H1 (cell line): Measurements from ENCODE around the gene CKM. TPM values are rescaled to one million over a fixed set of nuclear protein-coding genes. Genes with fewer than 3 reads are reported as not detected.

Experiments used
- CTCF ChIA-PET: fragments of 300-600 bp; sonication (Branson Sonifier 250); formaldehyde crosslinking; loops from one replicate; lab custom pipeline; 2021; ENCODE audit not compliant: partially characterized antibody; lab: Charles Lee
- POLR2A ChIA-PET: fragments of 300-600 bp; sonication (Branson Sonifier 250); formaldehyde crosslinking; loops from one replicate; lab custom pipeline; 2021; ENCODE audit warnings: inconsistent platforms; ENCODE audit not compliant: partially characterized antibody; lab: Charles Lee
- DNase-seq, 2 experiments: peaks; one replicate each; pipeline versions ENCODE4 v3.0.0 to v3.0.0-alpha.2; 2010 to 2022; ENCODE audit warnings: low spot score in 2 of 2, low read depth in 1 of 2, mixed read lengths in 1 of 2
- FAIRE-seq: peaks from 2 replicates; lab custom pipeline; 2011; peaks lifted over from hg19 to GRCh38; lab: Jason Lieb, UNC
- H2AFZ ChIP-seq: 2 replicates; pipeline ENCODE4 v1.8.1; 2012; ENCODE audit warnings: low read length, inconsistent platforms
- H2AK5ac ChIP-seq: 2 replicates; pipeline ENCODE4 v1.6.1; 2013; ENCODE audit warnings: low read depth, low read length
- H2BK120ac ChIP-seq: replicated peaks from 2 replicates; pipeline ENCODE3; 2013; ENCODE audit warnings: low read depth, low read length, inconsistent platforms
- H2BK12ac ChIP-seq: 2 replicates; pipeline ENCODE4 v1.6.1; 2013; ENCODE audit warnings: low read depth, low read length
- H2BK15ac ChIP-seq: 2 replicates; pipeline ENCODE4 v1.6.1; 2013; ENCODE audit warnings: low read length
- H2BK20ac ChIP-seq: 2 replicates; pipeline ENCODE4 v1.6.1; 2013; ENCODE audit warnings: low read length
- H2BK5ac ChIP-seq: 2 replicates; pipeline ENCODE4 v1.6.1; 2013; ENCODE audit warnings: low read depth, low read length
- H3K14ac ChIP-seq: 2 replicates; pipeline ENCODE4 v1.6.1; 2013; ENCODE audit warnings: inconsistent platforms; ENCODE audit not compliant: insufficient read length
- H3K18ac ChIP-seq: 2 replicates; pipeline ENCODE4 v1.6.1; 2013; ENCODE audit warnings: low read length; ENCODE audit errors: extremely low read depth
- H3K23ac ChIP-seq: 2 replicates; pipeline ENCODE4 v1.6.1; 2013; ENCODE audit warnings: inconsistent platforms; ENCODE audit not compliant: insufficient read length
- H3K23me2 ChIP-seq: 2 replicates; pipeline ENCODE4 v1.6.1; 2013; ENCODE audit warnings: low read depth, low read length
- H3K27ac ChIP-seq: 2 replicates; pipeline ENCODE4 v1.6.1; 2011; ENCODE audit warnings: low read depth, low read length, inconsistent platforms
- H3K27me3 ChIP-seq, 4 experiments: replicated peaks in 1 of 4; 1 replicate in 1 of 4; 2 replicates in 3 of 4; pipeline versions ENCODE4 v1.6.1 to v1.8.1; 2011 to 2013; ENCODE audit warnings: low read length in 3 of 4, mild to moderate bottlenecking in 3 of 4, inconsistent platforms in 2 of 4, mixed read lengths in 2 of 4, moderate library complexity in 1 of 4; ENCODE audit not compliant: control insufficient read depth in 3 of 4, insufficient read depth in 3 of 4; ENCODE audit errors: extremely low read depth in 1 of 4
- H3K36me3 ChIP-seq, 4 experiments: 2 replicates each; pipeline versions ENCODE4 v1.6.1 to v1.8.1; 2011 to 2013; ENCODE audit warnings: mild to moderate bottlenecking in 4 of 4, low read length in 3 of 4, moderate library complexity in 2 of 4, control low read depth in 1 of 4, inconsistent platforms in 1 of 4; ENCODE audit not compliant: insufficient read depth in 4 of 4, control insufficient read depth in 2 of 4
- H3K4ac ChIP-seq: replicated peaks from 2 replicates; pipeline ENCODE3; 2013; ENCODE audit warnings: low read length, low read depth, mixed read lengths, inconsistent platforms; ENCODE audit not compliant: insufficient read length
- H3K4me1 ChIP-seq, 4 experiments: replicated peaks in 1 of 4; 1 replicate in 1 of 4; 2 replicates in 3 of 4; pipeline versions ENCODE4 v1.6.1 to v1.8.1; 2011 to 2013; ENCODE audit warnings: low read length in 3 of 4, inconsistent platforms in 2 of 4, mixed read lengths in 1 of 4; ENCODE audit not compliant: insufficient read depth in 4 of 4, control insufficient read depth in 3 of 4
- H3K4me2 ChIP-seq, 2 experiments: 2 replicates each; pipeline versions ENCODE4 v1.6.1 to v1.8.1; 2011 to 2013; ENCODE audit warnings: low read depth in 2 of 2, low read length in 2 of 2, control low read depth in 1 of 2, inconsistent platforms in 1 of 2, mild to moderate bottlenecking in 1 of 2; ENCODE audit not compliant: insufficient read depth in 1 of 2
- H3K4me3 ChIP-seq, 4 experiments: fragments of 200-600, 300-600 bp in 1 of 4; sonication (generic), shearing (Covaris generic), sonication (Bioruptor Twin) in 1 of 4; 2 replicates each; pipeline versions ENCODE4 v1.5.1 to v1.8.1; 2011 to 2016; ENCODE audit warnings: low read length in 4 of 4, low read depth in 3 of 4, control low read depth in 2 of 4, inconsistent platforms in 2 of 4, mild to moderate bottlenecking in 2 of 4, mixed read lengths in 1 of 4, moderate library complexity in 1 of 4; ENCODE audit not compliant: insufficient read depth in 2 of 4; ENCODE audit errors: extremely low read depth in 1 of 4
- H3K56ac ChIP-seq: replicated peaks from 2 replicates; pipeline ENCODE3; 2013; ENCODE audit warnings: low read depth, mild to moderate bottlenecking, mixed read lengths, low read length, inconsistent platforms; ENCODE audit not compliant: insufficient read length
- H3K79me1 ChIP-seq: 2 replicates; pipeline ENCODE4 v1.6.1; 2013; ENCODE audit warnings: low read depth, low read length, control low read depth
- H3K79me2 ChIP-seq, 2 experiments: 2 replicates each; pipeline versions ENCODE4 v1.6.1 to v1.8.1; 2012 to 2013; ENCODE audit warnings: low read length in 2 of 2, mild to moderate bottlenecking in 2 of 2, inconsistent platforms in 1 of 2; ENCODE audit not compliant: insufficient read depth in 2 of 2, control insufficient read depth in 1 of 2
- H3K9ac ChIP-seq, 4 experiments: replicated peaks in 1 of 4; 1 replicate in 1 of 4; 2 replicates in 3 of 4; pipeline versions ENCODE4 v1.6.1 to v1.8.1; 2011 to 2013; ENCODE audit warnings: low read depth in 3 of 4, low read length in 3 of 4, control low read depth in 2 of 4, mild to moderate bottlenecking in 2 of 4, moderate library complexity in 2 of 4, inconsistent platforms in 1 of 4; ENCODE audit errors: extremely low read depth in 1 of 4
- H3K9me3 ChIP-seq, 2 experiments: 2 replicates each; pipeline versions ENCODE4 v1.6.1 to v1.8.1; 2012 to 2013; ENCODE audit warnings: mild to moderate bottlenecking in 2 of 2, moderate library complexity in 2 of 2, control low read depth in 1 of 2, inconsistent platforms in 1 of 2, low read depth in 1 of 2, low read length in 1 of 2, mixed read lengths in 1 of 2; ENCODE audit not compliant: insufficient read depth in 2 of 2
- H4K20me1 ChIP-seq, 2 experiments: replicated peaks in 1 of 2; 2 replicates each; pipeline versions ENCODE3 to v1.8.1; 2011 to 2013; ENCODE audit warnings: inconsistent platforms in 2 of 2, low read length in 2 of 2, mild to moderate bottlenecking in 1 of 2; ENCODE audit not compliant: insufficient read depth in 2 of 2, control insufficient read depth in 1 of 2
- H4K5ac ChIP-seq: 2 replicates; pipeline ENCODE4 v1.6.1; 2013; ENCODE audit warnings: low read length, low read depth, mixed read lengths, inconsistent platforms; ENCODE audit not compliant: insufficient read length
- H4K8ac ChIP-seq: 2 replicates; pipeline ENCODE4 v1.8.0; 2013; ENCODE audit warnings: mild to moderate bottlenecking, moderate library complexity, low read length, inconsistent platforms; ENCODE audit not compliant: insufficient read depth; ENCODE audit errors: extremely low read depth
- H4K91ac ChIP-seq: replicated peaks from 2 replicates; pipeline ENCODE3; 2013; ENCODE audit warnings: low read length, mixed read lengths, inconsistent platforms; ENCODE audit not compliant: insufficient read length
- RAD21 ChIP-seq, 2 experiments: IDR thresholded peaks in 1 of 2; conservative IDR thresholded peaks in 1 of 2; 2 replicates each; pipeline ENCODE4 v1.6.1; 2011; ENCODE audit warnings: low read depth in 2 of 2, low read length in 2 of 2, improper control_type of control experiment in 1 of 2, inconsistent platforms in 1 of 2, mild to moderate bottlenecking in 1 of 2, moderate library complexity in 1 of 2
- ZNF274 ChIP-seq: IDR thresholded peaks from 2 replicates; pipeline ENCODE4 v1.7.0; 2012; ENCODE audit warnings: low read length, borderline replicate concordance; ENCODE audit errors: extremely low read depth
- WGBS, 2 experiments: shearing (Covaris generic) in 1 of 2; methylation state at CpG; one replicate each; pipeline versions ENCODE4 v1.1.6 to v1.1.7; 2013 to 2015; ENCODE audit warnings: low lambda C conversion rate in 2 of 2, mixed read lengths in 2 of 2, inconsistent platforms in 1 of 2, low coverage in 1 of 2, missing lambda C conversion rate in 1 of 2; ENCODE audit not compliant: insufficient replicate concordance in 2 of 2, insufficient coverage in 1 of 2, insufficient read length in 1 of 2; ENCODE audit errors: extremely low coverage in 1 of 2, missing lambda C conversion rate in 1 of 2; 5-methylcytosine and 5-hydroxymethylcytosine counted together
- polyA plus RNA-seq, 7 experiments: library from polyadenylated mRNA; depleted of rRNA in 3 of 7; stranded (reverse) in 5 of 7; unstranded in 2 of 7; fragments of >200 nt in 5 of 7; fragments of 200-250 nt in 2 of 7; gene quantifications; 1 replicate in 5 of 7; 2 replicates in 1 of 7; 4 replicates in 1 of 7; pipeline versions ENCODE4 v1.2.1 to v1.2.3, GENCODE V29; 2011 to 2013; ENCODE audit warnings: missing spikeins in 2 of 7, mixed read lengths in 2 of 7
- total RNA-seq: library from RNA; stranded (reverse); fragmentation: NEBNext Ultra II Directional; extraction: Animal tissue kit (Norgen Biotek cat#: 25700); gene quantifications from 2 replicates; pipeline ENCODE4 v1.2.1, GENCODE V29; 2021

CKM gene
- total and polyA plus RNA-seq, 2 of the 8 experiments (the other 6 are each of a cell fraction or from before 2014, with no cell fraction given): 0.08 TPM; not detected in 1

DNA sequence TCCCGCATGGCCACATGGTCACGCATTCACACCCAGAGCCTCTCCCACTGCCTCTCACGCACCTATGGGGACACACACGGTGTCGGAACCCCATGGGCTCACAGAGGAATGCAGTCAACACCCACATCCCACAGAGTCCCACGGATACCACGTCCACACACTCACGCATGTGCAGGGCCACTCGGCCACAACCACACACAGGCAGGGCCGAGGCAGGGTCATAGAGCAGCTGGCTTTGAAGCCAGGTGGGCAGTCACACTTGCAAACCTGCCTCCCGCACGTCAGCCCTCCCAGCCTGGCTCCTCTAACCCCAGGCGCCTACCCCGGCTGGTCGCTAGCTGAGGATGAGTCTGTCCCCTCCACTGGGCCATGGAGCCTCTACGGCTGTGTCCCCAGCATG, 39.6 kb upstream of the CKM start:
- Histone ChIP-seq H3K79me2 (no peaks in the 10 kb centered on the region), H3K36me3 (peaks cover 20 to 63% (median 39%) of the 10 kb centered on the region in 4 experiments), H2AFZ (no peak overlapping the region), H3K79me1 (peaks cover 4% of the 10 kb centered on the region), H2BK5ac (no peak overlapping the region), H2BK12ac (no peak overlapping the region), H4K91ac (no peak overlapping the region), H2BK20ac (0 out of 2 replicates have a peak overlapping the region, but pooled peaks have one; percentile 32), H4K8ac (peak overlapping the region; percentile 68; the same call in 1 of the 2 replicates), H2BK120ac (no peak overlapping the region), H3K4ac (no peak overlapping the region), H3K4me2 (no peak overlapping the region), H2BK15ac (no peak overlapping the region), H2AK5ac (no peak overlapping the region), H3K9ac (no peak overlapping the region), H3K4me1 (no peaks in the 10 kb centered on the region), H3K23ac (no peak overlapping the region), H3K27me3 (no peaks in the 10 kb centered on the region), H3K23me2 (no peaks in the 10 kb centered on the region), H4K5ac (no peak overlapping the region), H3K4me3 (no peak overlapping the region), H3K18ac (no peak overlapping the region), H3K56ac (no peak overlapping the region), H3K9me3 (no peaks in the 10 kb centered on the region), H3K27ac (no peak overlapping the region), H3K14ac (no peak overlapping the region), H4K20me1 (peaks cover 0 to 22% of the 10 kb centered on the region in 2 experiments)
- CTCF ChIA-PET: no interaction called here
- POLR2A ChIA-PET: interaction anchor here (1.0 to 4.9 kb wide), 8 partner anchors 8 to 283 kb away, joined by 3 to 25 read pairs (median 4); no protein-coding TSS in a partner anchor
- 94% methylated on average over 16 of the region's 16 CpGs; no CpG with 5 or more reads in 1 of the 2 experiments for WGBS, 2 experiments
- FAIRE-seq (no peak), DNase-seq (no peak)
- no peak for TF ChIP-seq ZNF274
- no peak for TF ChIP-seq RAD21 (IDR thresholded peaks at IDR 0.05 in 1 of 2, conservative IDR thresholded peaks at IDR 0.05 in 1 of 2; ENCODE audit: low read depth in 2 of 2, low read length in 2 of 2)
